ENCODE data around the gene AP1M2.

Gene AP1M2

DNA sequence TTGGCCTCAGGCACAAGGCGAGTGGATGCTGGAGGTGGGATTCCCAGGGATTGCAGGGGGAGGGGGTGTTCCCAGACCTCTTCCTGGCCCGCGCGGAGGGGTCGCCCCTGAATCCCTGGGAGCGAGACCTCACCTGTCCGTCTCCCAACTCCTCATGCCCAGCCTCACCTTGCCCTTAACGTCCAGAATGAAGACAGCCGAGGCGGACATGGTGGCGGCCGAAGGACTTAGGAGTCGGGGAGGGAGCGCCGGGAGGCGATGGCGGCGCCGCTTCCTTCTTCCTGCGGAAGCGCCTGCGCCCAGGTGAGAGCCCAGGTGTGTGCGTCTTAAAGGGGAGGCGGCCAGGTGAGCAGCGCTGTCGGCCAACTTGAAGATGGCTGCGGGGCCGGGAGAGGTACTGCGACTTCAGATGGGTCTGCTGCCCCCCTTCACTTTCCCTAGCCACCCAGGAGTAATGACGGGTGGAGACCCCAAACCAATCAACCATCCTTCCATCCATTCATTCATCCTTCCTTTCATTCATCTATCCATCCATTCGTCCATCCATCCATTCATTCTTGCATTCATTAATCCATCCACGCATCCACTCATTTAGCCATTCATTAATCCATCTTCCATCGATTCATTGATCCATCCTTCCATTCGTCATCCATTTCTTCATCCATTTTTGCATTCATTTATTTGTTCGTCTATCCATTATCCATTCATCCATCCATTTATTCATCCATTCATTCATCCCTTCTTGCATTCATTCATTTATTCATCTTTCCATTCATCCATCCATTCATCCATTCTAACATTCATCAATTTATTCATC, at the start of gene AP1M2:
Gene AP1M2 (minus strand): TSS at position 291 of the 817 bp plus-strand sequence. CDS start 81 bp downstream, at position 210.
- no peak for DNase-seq

DNA sequence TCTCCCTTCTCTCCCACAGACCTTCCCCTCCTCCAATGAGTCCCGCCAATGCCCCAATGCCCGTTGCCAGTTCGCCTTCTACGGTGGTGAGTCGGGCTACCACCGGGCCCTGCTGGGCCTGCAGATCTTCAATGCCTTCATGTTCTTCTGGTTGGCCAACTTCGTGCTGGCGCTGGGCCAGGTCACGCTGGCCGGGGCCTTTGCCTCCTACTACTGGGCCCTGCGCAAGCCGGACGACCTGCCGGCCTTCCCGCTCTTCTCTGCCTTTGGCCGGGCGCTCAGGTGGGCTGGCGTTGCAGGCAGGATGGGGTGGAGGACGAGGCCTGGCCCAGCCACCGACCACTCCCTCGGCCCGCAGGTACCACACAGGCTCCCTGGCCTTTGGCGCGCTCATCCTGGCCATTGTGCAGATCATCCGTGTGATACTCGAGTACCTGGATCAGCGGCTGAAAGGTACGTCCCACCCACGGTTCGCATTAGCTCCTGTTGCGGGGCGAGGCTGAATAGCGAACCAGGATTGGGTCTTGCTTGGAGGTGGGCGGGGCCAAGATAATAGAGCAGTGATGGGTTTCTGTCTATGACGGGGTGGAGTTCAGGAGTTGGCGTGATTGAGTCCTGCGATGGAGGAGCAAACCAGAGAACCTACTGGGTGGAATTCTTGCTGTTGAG, 49.3 kb upstream of the AP1M2 start:
- no peak for DNase-seq

DNA sequence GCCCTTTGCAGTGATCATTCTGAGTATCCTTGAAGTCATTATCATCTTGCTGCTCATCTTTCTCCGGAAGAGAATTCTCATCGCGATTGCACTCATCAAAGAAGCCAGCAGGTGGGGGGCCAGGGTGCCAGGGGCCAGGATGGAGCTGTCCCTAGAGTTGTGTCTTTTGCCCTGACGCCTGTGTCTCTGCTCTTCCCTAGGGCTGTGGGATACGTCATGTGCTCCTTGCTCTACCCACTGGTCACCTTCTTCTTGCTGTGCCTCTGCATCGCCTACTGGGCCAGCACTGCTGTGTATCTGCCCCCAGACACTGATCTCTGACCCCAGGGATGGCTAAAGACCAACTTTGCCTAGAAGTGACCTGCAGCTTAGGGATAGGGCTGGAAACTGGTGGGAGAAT, 47.9 kb upstream of the AP1M2 start:
- DNase-seq, result no peak

DNA sequence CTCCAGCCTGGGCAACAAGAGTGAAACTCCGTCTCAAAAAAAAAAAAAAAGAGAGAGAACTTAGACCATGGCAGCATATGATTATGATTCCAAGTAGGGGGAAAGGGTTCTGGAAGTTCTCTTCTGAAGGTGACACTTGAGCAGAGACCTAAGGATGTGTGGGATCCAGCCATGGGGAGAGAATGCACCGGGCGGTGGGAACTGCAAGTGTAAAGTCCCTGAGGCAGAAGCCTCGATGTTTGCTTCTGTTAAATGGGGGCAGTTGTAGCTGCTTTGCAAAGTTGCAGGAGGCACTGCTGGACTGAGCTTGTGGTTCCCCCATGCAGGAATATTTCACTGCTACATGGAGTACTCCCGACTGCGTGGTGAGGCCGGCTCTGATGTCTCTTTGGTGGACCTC, 47.3 kb upstream of the AP1M2 start:
- no peak for DNase-seq

DNA sequence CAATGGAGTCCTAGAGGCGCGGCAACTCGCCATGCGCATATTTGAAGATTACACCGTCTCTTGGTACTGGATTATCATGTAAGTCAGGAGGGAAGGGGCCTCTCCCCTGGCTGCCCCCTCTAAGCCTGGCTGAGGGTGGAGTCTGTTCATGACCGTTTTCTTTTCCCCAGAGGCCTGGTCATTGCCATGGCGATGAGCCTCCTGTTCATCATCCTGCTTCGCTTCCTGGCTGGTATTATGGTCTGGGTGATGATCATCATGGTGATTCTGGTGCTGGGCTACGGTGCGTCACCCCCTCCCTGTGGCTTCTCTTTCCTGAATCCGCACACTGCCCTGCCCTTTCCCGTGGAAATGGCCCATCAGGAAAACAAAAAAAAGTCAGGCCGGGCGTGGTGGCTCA, 44.8 kb upstream of the AP1M2 start:
- no peak for DNase-seq

DNA sequence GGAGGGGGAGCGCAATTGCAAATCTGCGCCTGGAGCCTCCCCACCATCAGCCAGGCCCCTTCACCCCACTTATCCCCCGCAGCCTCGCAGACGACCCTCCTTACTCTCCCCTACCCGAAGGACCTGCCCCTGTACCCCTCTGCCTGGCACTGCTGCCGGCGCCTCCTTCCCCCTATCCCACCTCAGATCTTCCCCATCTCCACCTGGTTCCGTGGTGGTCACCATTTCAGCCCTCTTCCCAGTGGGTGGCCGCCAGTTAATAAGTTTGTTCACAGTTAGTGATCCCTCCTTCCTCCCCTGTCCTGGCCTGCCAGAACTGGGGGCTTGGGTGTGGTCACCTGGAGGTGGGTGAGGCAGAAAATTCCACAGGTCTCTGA, 38.6 kb upstream of the AP1M2 start:
- DNase-seq, result no peak

DNA sequence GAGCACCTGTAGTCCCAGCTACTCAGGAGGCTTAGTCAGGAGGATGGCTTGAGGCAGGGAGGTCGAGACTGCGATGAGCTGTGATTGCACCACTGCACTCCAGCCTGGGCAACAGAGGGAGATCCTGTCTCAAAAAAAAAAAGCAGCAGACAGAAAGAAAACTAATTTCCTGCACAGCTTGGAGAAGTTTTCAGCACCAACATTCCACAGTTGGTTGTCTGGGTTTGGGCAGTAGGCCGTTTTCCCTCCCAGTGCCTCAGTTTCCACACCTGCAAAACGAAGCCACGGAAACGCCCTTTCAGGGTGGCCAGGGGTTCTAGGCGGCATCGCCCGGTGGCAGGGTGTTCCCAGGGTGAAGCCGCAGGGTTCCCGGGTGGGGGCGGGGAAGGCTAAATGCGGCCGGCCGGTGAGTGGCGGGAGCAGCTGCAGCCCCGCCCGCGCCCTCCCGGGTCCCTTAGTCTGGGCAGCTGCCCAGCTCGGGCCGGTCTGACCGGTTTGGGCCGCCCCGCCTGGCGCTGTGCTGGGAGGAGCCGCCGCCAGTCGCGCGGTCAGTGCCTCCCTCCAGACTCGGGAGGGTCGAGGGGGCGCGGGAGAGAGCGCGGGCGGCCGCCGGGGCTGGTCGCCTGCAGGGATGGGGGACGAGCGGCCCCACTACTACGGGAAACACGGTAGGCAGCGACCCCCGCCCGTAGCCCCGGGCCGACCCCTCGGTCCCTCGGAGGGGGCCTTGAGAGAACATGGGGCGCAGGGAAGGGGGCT, 38.1 kb upstream of the AP1M2 start, which contains the start of gene SLC44A2:
Gene SLC44A2 (plus strand): TSS at position 551 of the 759 bp plus-strand sequence. CDS start 81 bp downstream, at position 632.
- no peak for DNase-seq

DNA sequence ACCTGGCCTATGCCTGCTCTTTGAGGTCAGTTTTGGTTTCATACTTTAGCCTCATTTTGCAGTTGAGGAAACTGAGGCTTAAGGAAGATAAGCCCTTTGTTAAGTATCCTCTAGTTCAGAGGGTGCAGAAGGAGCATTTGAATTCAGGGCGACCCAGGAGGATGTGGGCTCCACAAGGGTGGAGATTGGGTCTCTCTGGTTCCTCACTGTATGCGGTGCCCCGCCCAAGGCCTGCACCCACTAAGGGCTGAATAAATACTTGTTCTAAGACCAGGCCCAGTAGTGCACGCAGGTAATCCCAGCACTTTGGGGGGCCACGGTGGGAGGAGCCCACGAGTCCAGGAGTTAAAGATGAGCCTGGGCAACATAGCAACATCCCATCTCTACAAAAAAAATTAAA, 37.5 kb upstream of the AP1M2 start:
- DNase-seq, result no peak

DNA sequence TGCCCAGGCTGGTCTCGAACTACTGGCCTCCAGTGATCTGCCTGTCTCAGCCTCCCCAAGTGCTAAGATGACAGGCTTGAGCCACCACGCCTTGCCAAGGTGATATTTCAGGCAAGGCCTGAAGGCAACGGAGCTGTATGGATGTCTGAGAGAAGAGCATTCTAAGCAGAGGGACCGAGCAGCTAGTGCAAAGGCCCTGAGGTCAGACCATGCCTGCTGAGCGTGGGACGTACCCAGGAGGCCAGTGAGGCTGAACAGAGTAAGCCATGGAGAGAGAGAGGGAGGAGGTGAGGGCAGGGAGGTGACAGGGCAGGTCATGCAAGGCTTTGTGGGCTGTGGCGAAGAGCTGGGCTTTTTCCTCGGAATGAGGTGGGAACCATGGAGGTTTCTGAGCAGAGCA, 34.9 kb upstream of the AP1M2 start:
- DNase-seq, result no peak

DNA sequence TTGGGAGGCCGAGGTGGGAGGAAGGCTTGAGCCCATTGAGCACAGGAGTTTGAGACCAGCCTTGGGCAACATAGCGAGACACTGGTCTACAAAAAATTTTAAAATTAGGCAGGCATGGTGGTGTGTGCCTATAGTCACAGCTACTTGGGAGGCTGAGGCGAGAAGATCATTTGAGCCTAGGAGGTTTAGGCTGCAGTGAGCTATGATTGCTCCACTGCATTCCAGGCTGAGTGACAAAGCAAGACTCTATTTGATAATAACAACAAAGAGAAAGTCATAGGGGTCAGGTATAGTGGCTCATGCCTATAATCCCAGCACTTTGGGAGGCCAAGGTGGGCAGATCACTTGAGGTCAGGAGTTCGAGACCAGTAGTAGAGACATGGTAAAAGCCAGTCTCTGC, 33.7 kb upstream of the AP1M2 start:
- DNase-seq, result no peak

DNA sequence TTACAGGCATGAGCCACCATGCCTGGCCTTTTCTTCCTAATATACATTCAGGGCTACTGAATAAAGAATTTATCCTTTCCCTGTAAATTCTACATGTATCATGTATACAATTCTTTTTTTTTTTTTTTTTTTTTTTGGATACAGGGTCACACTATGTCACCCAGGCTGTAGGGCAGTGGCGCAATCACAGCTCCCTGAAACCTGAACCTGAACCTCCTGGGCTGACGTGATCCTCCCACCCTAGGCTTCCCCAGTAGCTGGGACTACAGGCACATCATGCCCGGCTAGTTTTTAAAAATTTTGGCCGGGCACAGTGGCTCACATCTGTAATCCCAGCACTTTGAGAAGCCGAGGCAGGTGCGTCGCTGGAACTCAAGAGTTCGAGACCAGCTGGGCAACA, 31.7 kb upstream of the AP1M2 start:
- DNase-seq, result no peak

DNA sequence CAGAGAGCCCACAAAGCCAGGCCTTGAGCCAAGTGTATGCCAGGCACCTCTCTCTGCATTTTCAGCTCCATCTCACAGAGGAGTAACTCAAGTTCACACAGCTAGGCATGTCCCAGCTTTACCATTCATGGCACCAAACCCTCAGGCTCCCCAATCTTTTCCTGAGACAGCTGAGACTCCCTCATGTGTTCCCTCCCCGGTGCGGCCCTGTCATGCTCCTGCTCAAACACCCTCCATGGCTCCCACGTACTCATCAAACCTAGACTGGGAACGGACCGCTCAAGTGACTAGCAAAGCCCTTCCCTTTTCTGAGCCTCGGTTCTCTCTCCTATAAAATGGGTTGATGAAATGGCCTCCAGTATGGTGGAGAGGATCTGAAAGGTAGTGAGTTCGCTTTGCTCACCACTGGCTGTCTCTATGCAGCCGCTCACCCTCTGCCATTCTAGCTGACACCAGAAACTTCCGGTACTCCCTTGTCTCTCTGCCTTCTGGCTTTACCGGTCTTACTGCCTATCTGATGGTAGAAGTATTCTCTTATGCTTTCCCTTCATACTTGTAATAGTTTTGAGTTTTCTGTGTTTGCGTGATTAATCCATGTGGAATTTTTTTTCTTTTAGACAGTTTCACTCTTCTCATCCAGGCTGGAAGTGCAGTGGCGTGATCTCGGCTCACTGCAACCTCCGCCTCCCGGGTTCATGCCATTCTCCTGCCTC, 30.5 kb upstream of the AP1M2 start:
- no peak for DNase-seq

DNA sequence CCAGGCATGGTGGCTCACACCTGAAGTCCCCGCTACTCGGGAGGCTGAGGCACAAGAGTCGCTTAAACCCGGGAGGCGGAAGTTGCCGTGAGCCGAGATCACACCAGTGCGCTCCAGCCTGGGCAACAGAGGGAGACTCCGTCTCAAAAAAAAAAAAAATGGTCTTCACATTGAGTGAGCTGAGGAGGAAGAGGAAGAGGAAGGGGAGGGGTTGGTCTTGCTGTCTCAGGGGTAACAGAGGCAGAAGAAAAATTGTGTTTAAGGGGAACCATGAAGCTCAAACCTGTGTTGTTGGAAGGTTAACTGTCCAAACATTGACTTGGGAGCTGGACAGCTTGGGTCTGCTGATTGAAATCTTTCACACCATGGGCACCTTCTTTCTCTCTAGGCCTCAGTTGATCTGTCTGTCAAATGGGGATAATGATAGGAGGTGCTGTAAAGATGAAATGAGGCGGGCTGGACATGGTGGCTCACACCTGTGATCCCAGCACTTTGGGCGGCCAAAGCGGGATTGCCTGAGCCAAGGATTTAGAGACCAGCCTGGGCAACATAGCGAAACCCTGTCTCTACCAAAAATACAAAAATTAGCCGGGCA, 28.4 kb upstream of the AP1M2 start:
- no peak for DNase-seq

DNA sequence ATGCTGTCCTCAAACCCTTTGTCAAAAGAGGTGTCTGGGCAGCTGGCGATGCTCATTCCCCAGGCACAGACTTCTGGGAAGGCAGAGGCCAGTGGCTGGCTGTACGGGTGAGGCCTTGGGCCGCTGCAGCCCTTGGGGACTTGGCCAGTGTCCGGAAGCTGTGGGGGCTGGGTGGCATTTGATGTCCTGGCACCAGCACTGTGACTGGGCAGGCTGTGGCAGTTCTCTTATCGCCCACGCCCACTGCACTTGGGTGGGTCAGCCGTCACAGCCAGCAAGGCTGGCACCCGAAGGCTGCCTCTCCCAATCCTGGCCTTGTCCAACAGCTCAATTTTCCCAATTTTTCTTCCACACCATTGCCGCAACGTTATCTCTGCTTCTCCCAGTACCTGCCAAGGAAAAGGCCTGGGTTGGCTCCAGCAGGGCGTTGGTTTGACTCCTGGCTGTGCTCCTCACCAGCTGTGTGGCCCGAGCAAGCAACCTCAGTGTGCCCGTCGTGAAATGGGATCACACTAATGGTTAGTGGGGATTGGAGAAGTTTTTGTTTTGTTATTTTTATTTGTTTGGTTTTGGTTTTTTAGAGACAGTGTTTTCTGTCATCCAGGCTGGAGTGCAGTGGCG, 25.5 kb upstream of the AP1M2 start:
- DNase-seq, result no peak

DNA sequence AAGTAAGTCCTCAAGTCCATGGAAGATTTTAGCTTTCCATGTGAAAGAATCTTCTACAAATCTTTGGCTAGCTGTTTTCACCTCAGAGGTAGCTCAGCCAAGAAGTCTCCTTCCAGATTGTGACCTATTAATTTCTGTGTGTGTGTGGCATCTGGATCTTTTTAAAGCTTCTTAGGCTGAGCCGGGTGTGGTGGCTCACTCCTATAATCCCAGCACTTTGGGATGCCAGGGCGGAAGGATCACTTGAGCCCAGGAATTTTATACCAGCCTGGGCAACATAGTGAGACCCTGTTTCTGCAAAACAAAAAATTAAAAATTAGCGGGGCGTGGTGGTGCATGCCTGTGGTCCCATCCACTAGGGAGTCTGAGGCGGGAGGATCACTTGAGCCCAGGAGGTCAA, 24.8 kb upstream of the AP1M2 start:
- no peak for DNase-seq

DNA sequence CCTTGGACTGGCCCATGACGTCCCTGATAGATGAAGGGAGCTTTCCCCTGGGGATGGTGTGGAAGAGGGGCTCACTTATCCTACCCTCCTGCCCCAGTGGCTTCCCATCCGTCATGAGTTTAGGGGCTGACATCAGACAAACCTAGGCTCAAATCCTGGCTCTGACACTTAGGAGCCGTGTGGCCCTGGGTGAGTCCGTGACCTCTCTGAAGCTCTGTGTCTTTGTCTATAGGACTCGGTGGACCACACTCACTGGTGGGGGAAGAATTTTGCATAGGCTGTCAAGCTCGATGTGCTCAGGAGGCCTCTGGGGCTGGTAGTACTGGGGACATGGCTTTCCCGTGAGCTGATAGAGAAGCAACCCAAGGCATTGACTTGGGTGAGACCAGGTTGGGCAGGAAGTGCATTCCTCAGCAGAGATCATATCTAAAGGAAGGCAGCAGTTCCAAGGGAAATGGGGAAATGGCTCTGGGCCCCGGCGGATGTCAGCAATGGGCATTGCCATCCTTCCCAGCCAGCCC, 17.4 kb upstream of the AP1M2 start:
- peak; percentile 16 for DNase-seq

DNA sequence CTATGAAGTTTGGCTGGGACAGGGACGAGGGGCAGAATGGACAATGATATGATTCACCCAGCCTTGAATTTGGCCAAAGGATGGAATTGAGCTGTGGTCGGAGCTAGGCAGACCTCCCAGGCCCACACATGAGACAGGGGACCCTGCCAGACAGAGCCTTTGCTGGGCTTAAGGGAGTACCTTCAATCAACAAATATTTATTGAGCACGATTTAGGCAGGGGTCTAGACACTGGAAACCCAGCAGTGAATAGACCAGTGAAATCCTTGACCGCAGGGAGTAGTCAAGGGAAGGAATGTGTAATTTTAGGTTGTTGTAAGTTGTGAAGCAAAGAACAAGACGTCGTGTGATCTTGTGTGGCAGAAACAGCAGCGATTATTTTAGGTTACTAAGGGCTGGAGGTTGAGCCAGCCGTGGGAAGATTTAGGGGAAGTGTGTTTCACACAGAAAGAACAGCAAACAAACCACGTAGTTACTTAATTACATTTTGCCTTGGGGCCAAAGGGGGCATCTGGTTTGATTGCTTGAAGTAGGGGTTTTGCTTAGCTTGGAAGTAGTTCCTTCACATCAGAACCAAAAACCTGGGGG, 16.9 kb upstream of the AP1M2 start:
- peak; percentile 36 for DNase-seq

DNA sequence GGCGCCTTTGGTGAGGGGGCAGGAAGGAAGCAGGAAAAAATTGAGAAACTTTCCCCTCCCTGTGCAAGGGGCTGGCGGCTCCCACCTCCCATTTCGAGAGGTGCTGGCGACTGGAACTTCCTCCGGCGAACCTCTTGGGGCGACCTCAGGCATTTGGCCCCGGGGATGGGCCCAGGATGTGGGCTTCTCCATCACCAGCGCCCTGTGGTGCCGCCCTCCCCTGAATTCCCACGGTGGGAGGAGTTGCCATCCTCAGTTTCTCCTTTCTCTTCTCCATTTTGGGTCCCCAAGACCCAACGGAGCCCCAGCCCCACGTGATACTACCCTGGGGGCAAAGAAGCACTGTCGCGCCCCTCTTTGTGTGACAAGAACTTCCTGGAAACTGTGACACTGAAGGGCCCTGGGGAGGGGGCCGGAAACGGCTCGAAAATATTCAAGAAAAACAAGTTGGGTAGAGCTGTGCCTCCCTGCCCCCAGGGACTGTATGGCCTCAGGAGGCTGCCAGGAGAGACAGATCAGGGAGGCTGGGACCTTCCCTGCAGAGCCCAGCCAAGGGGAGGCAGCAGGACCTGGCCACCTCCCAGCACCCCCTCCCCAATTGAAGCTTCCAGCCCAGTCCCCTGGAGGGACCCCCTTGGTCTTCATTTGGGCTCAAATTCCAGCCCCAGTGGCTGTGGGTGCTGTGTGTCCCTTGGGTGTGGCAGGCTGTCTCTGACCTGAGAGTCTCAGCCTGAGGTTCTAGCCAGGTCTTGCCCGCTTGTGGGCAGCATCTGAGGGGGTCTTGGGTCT, 16.2 kb upstream of the AP1M2 start:
- DNase-seq, result peak; percentile 77

DNA sequence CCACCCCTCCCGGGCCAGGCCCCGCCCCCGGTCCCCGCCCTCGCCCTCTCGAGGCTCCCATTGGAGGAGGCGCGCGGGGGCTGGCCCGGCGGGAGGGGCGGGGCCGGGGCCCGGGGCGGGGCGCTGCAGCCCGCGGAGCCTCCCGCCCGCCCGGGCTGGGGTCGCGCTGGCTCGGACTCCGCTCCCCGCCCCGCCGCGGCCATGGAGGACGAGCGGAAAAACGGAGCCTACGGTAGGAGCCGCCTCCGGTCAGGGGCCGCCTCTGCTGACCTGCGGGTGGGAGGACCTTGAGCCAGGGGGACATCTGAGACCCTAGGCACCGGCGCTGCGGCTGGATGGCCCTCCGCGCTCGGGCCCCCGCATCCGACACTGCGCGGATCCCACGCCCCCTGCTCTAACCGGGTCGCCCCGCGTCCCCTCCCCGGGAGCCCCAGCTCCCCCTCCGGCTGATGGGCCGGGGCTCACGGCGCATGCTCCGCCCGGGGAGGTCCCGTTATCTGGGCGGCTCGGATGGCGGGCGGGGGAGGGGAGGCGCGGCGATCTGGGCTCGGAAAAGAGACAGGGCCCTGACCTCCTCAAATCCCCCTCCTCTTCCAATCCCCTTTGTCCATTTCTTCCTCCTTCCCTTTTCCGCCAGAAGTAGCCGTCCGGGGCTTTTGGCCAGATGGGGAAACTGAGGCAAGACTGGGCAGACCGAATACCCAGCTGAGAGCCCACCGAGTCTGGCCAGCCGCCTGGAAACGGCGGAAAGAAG, 15.4 kb upstream of the AP1M2 start:
- peak; percentile 86 for DNase-seq

DNA sequence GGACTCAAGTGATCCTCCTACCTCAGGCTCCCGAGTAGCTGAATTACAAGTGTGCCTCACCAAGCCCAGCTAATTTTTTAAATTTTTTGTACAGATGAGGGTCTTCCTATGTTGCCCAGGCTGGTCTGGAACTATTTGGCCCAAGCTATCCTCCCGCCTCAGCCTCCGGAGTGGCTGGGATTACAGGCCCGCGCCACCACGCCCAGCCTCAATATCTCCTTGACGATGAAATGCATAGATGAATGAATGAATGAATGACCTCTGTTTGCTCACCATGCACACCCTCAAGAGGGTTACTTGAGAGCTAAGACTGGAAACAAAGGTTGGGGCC, 14.9 kb upstream of the AP1M2 start:
- DNase-seq, result no peak
